Neural progenitor cell (in vitro differentiated cells): ENCODE results near the gene SYT1. TPM values are rescaled to one million over a fixed set of nuclear protein-coding genes. Genes with fewer than 3 reads are reported as not detected.

Experiments used
- DNase-seq: peaks from one replicate; pipeline ENCODE4 v3.0.0-alpha.2; 2016; ENCODE audit warnings: low spot score
- H2AFZ ChIP-seq: fragments of 200-600 bp; sonication (generic); replicated peaks from 2 replicates; pipeline ENCODE4 v1.6.1; 2016; ENCODE audit warnings: antibody characterized with exemption
- H3F3A ChIP-seq: fragments of 200-600 bp; sonication (generic); 2 replicates; pipeline ENCODE4 v1.6.1; 2016; ENCODE audit warnings: antibody characterized with exemption, low read depth
- H3K27ac ChIP-seq: fragments of 200-600 bp; sonication (generic); 2 replicates; pipeline ENCODE4 v1.5.1; 2016; ENCODE audit warnings: mild to moderate bottlenecking
- H3K27me3 ChIP-seq: fragments of 200-600 bp; sonication (generic); 2 replicates; pipeline ENCODE4 v1.6.1; 2016; ENCODE audit warnings: mild to moderate bottlenecking, moderate library complexity
- H3K36me3 ChIP-seq: fragments of 200-600 bp; sonication (generic); 2 replicates; pipeline ENCODE4 v1.5.1; 2016
- H3K4me1 ChIP-seq: fragments of 200-600 bp; sonication (generic); 2 replicates; pipeline ENCODE4 v1.6.1; 2016; ENCODE audit warnings: mixed run types
- H3K4me2 ChIP-seq: fragments of 200-600 bp; sonication (generic); 2 replicates; pipeline ENCODE4 v1.6.1; 2016
- H3K4me3 ChIP-seq: fragments of 200-600 bp; sonication (generic); 2 replicates; pipeline ENCODE4 v1.5.1; 2016
- H3K79me2 ChIP-seq: fragments of 200-600 bp; sonication (generic); 2 replicates; pipeline ENCODE4 v1.6.1; 2016; ENCODE audit warnings: low read depth
- H3K9ac ChIP-seq: fragments of 200-600 bp; sonication (generic); 2 replicates; pipeline ENCODE4 v1.6.1; 2016
- H3K9me3 ChIP-seq: fragments of 200-600 bp; sonication (generic); 2 replicates; pipeline ENCODE4 v1.5.1; 2016; ENCODE audit warnings: low read depth
- H4K20me1 ChIP-seq: fragments of 200-600 bp; sonication (generic); 2 replicates; pipeline ENCODE4 v1.6.1; 2016; ENCODE audit warnings: low read depth
- H3K27ac Mint-ChIP-seq: 3 replicates; pipeline ENCODE4 v1.8.0; 2021; ENCODE audit warnings: mixed read lengths
- H3K27me3 Mint-ChIP-seq: 2 replicates; pipeline ENCODE4 v1.8.0; 2022; ENCODE audit warnings: low read depth, mild to moderate bottlenecking, inconsistent platforms, moderate library complexity, mixed read lengths; ENCODE audit not compliant: insufficient read depth
- H3K36me3 Mint-ChIP-seq: 3 replicates; pipeline ENCODE4 v1.8.0; 2021; ENCODE audit warnings: mixed read lengths
- H3K4me1 Mint-ChIP-seq: 3 replicates; pipeline ENCODE4 v1.8.0; 2021; ENCODE audit warnings: mixed read lengths
- H3K4me3 Mint-ChIP-seq: 3 replicates; pipeline ENCODE4 v1.8.0; 2021; ENCODE audit warnings: mild to moderate bottlenecking, moderate library complexity, mixed read lengths
- H3K9me3 Mint-ChIP-seq: 3 replicates; pipeline ENCODE4 v1.8.0; 2020; ENCODE audit warnings: mixed read lengths
- CTCF ChIP-seq: fragments of 200-600 bp; sonication (generic); IDR thresholded peaks from 2 replicates; pipeline ENCODE4 v1.5.1; 2017; ENCODE audit warnings: antibody characterized with exemption, mild to moderate bottlenecking
- EZH2 ChIP-seq: fragments of 200-600 bp; sonication (generic); IDR thresholded peaks from 2 replicates; pipeline ENCODE4 v1.6.1; 2017; ENCODE audit warnings: antibody characterized with exemption, mild to moderate bottlenecking, moderate library complexity
- EZH2phosphoT487 ChIP-seq: fragments of 200-600 bp; sonication (generic); IDR thresholded peaks from 2 replicates; pipeline ENCODE4 v1.6.1; 2017; ENCODE audit warnings: antibody characterized with exemption
- total RNA-seq: library from RNA; depleted of rRNA; stranded (reverse); fragments of >200 nt; gene quantifications from 2 replicates; pipeline ENCODE4 v1.2.3, GENCODE V29; 2015; ENCODE audit warnings: low replicate concordance

The SYT1 gene
- total RNA-seq, 1 donor from 2014 or later = 36.9 TPM

GRCh38 chr12:78880078-78880477 lies 15.5 kb downstream of the SYT1 start:
- peak; percentile 63 for DNase-seq
- Histone ChIP-seq H3K4me2 (peak overlapping the region; percentile 27), H3K9ac (no peak overlapping the region), H3K27me3 (no peaks in the 10 kb centered on the region), H3K27ac (peak overlapping the region; percentile 17), H3K9me3 (no peaks in the 10 kb centered on the region), H2AFZ (no peak overlapping the region), H3K79me2 (peaks cover 46% of the 10 kb centered on the region), H3F3A (peaks cover 4% of the 10 kb centered on the region), H3K4me1 (peaks cover 15% of the 10 kb centered on the region), H3K36me3 (no peaks in the 10 kb centered on the region), H4K20me1 (peaks cover 7% of the 10 kb centered on the region), H3K4me3 (no peak overlapping the region)
- no peaks in the 10 kb centered on the region for H3K9me3 Mint-ChIP-seq
- no peaks in the 10 kb centered on the region for H3K27me3 Mint-ChIP-seq
- H3K36me3 Mint-ChIP-seq = peaks cover 3% of the 10 kb centered on the region
- H3K4me1 Mint-ChIP-seq = no peaks in the 10 kb centered on the region
- no peak overlapping the region for H3K4me3 Mint-ChIP-seq
- TF ChIP-seq CTCF = no peak
- no peak for TF ChIP-seq EZH2phosphoT487
- TF ChIP-seq EZH2 = no peak
- no peak overlapping the region for H3K27ac Mint-ChIP-seq

- Histone ChIP-seq H3F3A (no peaks in the 10 kb centered on the region), H3K4me1 (peaks cover 21% of the 10 kb centered on the region), H3K9ac (no peak overlapping the region), H3K36me3 (no peaks in the 10 kb centered on the region), H3K4me2 (no peak overlapping the region), H3K4me3 (no peak overlapping the region), H3K27me3 (no peaks in the 10 kb centered on the region), H3K79me2 (peaks cover 41% of the 10 kb centered on the region), H2AFZ (no peak overlapping the region), H3K9me3 (no peaks in the 10 kb centered on the region), H4K20me1 (peaks cover 7% of the 10 kb centered on the region), H3K27ac (peak overlapping the region; percentile 6)
- Mint-ChIP-seq H3K4me3 (no peak overlapping the region), H3K36me3 (peaks cover 3% of the 10 kb centered on the region), H3K27me3 (no peaks in the 10 kb centered on the region), H3K9me3 (no peaks in the 10 kb centered on the region), H3K27ac (no peak overlapping the region), H3K4me1 (peaks cover 2% of the 10 kb centered on the region)
- TF ChIP-seq EZH2phosphoT487 (no peak), EZH2 (no peak), CTCF (no peak)
- DNase-seq = no peak
Observed at GRCh38 chr12:78881685-78882084, 17.1 kb downstream of the SYT1 start.

- H3K27ac Mint-ChIP-seq = no peak overlapping the region
- peaks cover 2% of the 10 kb centered on the region for H3K4me1 Mint-ChIP-seq
- Histone ChIP-seq H2AFZ (no peak overlapping the region), H3K27ac (no peak overlapping the region), H3K27me3 (no peaks in the 10 kb centered on the region), H3K36me3 (no peaks in the 10 kb centered on the region), H3K79me2 (peaks cover 36% of the 10 kb centered on the region), H3K4me1 (peaks cover 12% of the 10 kb centered on the region), H3K9ac (no peak overlapping the region), H3F3A (no peaks in the 10 kb centered on the region), H4K20me1 (peaks cover 10% of the 10 kb centered on the region), H3K4me3 (no peak overlapping the region), H3K4me2 (no peak overlapping the region), H3K9me3 (no peaks in the 10 kb centered on the region)
- DNase-seq = peak; percentile 50
- no peak for TF ChIP-seq EZH2phosphoT487
- TF ChIP-seq CTCF = no peak
- no peak for TF ChIP-seq EZH2
- no peaks in the 10 kb centered on the region for H3K36me3 Mint-ChIP-seq
- H3K4me3 Mint-ChIP-seq = no peak overlapping the region
- H3K9me3 Mint-ChIP-seq = no peaks in the 10 kb centered on the region
- H3K27me3 Mint-ChIP-seq = no peaks in the 10 kb centered on the region
Observed at GRCh38 chr12:78885466-78885865, 20.9 kb downstream of the SYT1 start.
